ENCODE results near the gene SRP68.

The SRP68 gene

DNA sequence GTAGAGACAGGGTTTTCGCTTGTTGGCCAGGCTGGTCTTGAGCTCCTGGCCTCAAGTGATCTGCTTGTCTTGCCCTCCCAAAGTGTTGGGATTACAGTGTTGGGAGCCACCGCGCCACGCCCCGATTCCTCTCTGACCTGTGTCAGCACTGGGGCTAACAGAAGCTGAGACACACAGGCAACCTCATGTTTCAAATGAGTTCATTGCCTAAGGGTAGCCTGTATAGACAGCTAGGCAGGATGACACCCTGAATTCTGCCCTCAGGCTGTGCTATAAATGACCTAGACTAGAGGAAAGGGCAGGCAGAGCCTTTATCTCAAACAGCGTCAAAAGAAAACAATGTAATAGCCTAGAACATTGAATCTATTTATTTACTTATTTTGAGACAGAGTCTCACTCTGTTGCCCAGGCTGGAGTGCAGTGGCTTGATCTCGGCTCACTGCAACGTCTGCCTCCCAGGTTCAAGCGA is 74.0 kb downstream of the SRP68 start:
- ChIA-PET CTCF (interaction anchor here (1.2 to 17.8 kb wide), 5 partner anchors 15 to 185 kb away, joined by 3 to 266 read pairs (median 4); partner anchors contain the start of genes EXOC7 and MRPL38), POLR2A (no interaction called here)
- TF ChIP-seq, protein P1, sequence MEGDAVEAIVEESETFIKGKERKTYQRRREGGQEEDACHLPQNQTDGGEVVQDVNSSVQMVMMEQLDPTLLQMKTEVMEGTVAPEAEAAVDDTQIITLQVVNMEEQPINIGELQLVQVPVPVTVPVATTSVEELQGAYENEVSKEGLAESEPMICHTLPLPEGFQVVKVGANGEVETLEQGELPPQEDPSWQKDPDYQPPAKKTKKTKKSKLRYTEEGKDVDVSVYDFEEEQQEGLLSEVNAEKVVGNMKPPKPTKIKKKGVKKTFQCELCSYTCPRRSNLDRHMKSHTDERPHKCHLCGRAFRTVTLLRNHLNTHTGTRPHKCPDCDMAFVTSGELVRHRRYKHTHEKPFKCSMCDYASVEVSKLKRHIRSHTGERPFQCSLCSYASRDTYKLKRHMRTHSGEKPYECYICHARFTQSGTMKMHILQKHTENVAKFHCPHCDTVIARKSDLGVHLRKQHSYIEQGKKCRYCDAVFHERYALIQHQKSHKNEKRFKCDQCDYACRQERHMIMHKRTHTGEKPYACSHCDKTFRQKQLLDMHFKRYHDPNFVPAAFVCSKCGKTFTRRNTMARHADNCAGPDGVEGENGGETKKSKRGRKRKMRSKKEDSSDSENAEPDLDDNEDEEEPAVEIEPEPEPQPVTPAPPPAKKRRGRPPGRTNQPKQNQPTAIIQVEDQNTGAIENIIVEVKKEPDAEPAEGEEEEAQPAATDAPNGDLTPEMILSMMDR (IDR thresholded peaks at IDR 0.05; ENCODE audit: control extremely low read depth, extremely low read depth, low read depth, missing control alignments): no peak
- no peak for DNase-seq (ENCODE audit: extremely low spot score)

DNA sequence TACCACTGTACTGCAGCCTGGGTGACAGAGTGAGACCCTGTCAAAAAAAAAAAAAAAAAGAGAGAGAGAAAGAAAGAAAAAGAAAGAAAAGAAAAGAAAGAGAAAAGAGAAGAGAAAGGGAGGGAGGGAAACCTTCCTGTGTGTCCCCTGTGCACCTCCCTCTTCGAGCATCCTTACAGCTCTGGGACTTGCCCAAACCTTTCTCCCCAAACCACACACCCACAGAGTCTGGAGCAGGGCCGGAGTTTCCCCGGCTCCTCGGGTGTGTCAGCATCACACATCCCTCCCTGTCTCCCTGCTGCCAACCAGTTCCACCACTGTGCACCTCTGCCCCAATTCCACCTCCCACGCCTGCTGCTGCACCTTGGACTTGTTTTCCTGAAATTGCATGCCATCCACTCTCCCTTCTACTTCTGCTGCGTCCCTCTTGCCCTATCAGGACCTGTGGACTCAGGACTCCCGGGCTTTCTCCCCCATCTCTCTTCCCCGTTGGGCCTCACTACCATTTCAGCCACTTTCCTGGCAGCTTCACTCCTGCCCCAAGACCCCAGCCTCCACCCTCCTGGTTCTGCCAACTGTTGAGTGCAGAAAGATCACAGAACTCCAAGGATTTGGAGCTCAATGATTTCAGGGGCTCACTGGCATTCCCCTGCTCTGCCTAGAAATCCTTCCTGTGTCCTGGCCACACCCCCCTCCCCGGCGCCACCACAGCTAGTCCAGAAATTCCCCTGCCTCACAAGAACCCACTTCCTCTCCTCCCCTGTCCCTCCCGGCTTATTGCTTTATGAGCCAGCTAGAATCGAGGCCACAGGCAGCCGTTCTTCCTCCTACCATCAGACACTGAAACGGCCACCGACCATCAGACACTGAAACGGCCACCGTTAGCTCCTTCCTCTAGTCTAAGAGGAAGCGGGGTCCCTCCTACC is 75.4 kb downstream of the SRP68 start:
- ChIA-PET POLR2A (interaction anchor here (1.2 kb wide), 1 partner anchor 13 kb away, joined by 3 read pairs; no protein-coding TSS in a partner anchor), CTCF (interaction anchor here (0.8 to 17.8 kb wide), 5 partner anchors 9 to 187 kb away, joined by 3 to 266 read pairs (median 10); partner anchors contain the start of gene MRPL38)
- TF ChIP-seq, protein P1 (IDR thresholded peaks at IDR 0.05; ENCODE audit: control extremely low read depth, extremely low read depth, low read depth, missing control alignments): no peak
- DNase-seq (ENCODE audit: extremely low spot score): peak; percentile 63

DNA sequence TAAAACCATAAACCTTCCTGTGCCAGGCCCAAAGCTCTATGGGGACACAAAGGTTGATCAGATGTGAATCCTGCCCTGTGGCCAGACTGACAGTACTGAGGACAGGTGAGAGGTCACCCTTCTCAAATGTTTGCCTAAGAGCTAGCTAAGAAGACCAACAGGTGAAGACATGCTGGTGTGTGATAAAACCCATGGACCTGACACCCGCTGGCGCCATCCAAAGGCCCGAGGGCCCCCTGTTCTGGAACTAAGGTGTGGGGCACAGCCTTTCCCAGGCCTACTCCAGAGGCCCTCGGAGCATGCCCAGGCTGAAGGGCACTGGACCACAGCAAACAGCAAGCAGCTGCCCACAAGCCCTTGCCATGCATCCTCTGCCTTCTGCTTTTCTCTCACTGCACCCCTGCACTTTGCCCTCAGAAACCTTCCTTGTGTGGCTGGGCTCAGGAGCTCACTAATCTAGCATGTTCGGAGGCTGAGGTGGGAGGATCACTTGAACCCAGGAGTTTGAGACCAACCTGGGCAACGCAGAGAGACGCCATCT is 76.9 kb downstream of the SRP68 start:
- DNase-seq (ENCODE audit: extremely low spot score): no peak
- CTCF ChIA-PET: interaction anchor here (1.8 to 17.8 kb wide), 4 partner anchors 11 to 90 kb away, joined by 5 to 266 read pairs (median 10); partner anchors contain the start of gene MRPL38
- POLR2A ChIA-PET: no interaction called here
- TF ChIP-seq, protein P1 (IDR thresholded peaks at IDR 0.05; ENCODE audit: control extremely low read depth, extremely low read depth, low read depth, missing control alignments): no peak

DNA sequence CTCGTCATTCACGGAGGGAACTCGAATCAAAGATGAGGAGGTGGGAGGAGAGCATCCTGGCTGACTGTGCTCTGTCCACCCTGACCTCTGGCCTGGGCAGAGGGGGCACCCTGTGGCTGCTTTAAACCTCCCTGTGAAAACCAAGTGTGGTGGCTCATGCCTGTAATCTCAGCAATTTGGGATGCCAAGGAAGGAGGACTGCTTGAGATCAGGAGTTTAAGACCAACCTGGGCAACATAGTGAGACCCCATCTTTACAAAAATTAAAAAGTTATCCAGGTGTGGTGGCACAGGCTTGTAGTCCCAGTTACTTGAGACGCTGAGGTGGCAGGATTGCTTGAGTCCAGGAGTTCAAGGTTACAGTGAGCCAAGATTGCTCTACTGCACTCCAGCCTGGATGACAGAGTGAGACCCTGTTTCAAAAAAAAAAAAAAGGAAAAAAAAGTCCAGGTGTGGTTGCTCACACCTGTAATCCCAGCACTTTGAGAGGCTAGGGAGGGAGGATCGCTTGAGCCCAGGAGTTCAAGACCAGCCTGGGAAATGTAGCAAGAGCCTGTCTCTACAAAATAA is 77.4 kb downstream of the SRP68 start:
- POLR2A ChIA-PET: no interaction called here
- CTCF ChIA-PET: interaction anchor here (0.8 to 17.8 kb wide), 5 partner anchors 9 to 90 kb away, joined by 3 to 266 read pairs (median 10); partner anchors contain the start of gene MRPL38
- TF ChIP-seq, protein P1 (IDR thresholded peaks at IDR 0.05; ENCODE audit: control extremely low read depth, extremely low read depth, low read depth, missing control alignments): no peak
- DNase-seq (ENCODE audit: extremely low spot score): no peak

DNA sequence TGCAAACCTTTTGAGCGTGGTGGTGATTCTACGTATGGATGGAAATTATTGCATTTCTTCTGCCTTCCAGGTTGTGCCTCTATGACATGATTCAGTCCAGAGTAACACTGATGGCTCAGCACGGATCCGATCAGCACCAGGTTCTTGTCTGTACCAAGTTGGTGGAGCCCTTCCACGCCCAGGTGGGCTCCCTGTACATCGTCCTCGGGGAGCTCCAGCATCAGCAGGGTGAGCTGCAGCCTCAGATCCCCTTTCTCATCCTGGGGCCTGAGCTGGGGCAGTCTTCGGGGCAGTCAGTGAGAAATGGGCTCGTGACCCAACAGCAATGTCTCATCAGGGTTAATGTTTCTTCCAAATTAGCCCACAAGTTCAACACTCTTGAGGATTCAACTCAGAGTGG is 80.9 kb downstream of the SRP68 start:
- ChIA-PET POLR2A (no interaction called here), CTCF (interaction anchor here (0.9 to 6.0 kb wide), 6 partner anchors 9 to 130 kb away, joined by 4 to 25 read pairs (median 4); partner anchors contain the start of gene CDK3)
- TF ChIP-seq, protein P1 (IDR thresholded peaks at IDR 0.05; ENCODE audit: control extremely low read depth, extremely low read depth, low read depth, missing control alignments): no peak
- DNase-seq (ENCODE audit: extremely low spot score): no peak

Measured in GM10248 (cell line).